SIG-M5 treated with dmso at 0.1 percent for 504 hours (cell line): ENCODE results near the gene NXPE3.

Source experiments
- DNase-seq: peaks from one replicate; lab custom pipeline; 2025; ENCODE audit not compliant: unreplicated experiment; lab: John Stamatoyannopoulos, UW

Gene NXPE3

GRCh38 chr3:101828276-101828675 is 49.3 kb downstream of the NXPE3 start:
- no peak for DNase-seq

GRCh38 chr3:101828691-101829436 is 49.9 kb downstream of the NXPE3 start:
- DNase-seq, result no peak

DNA sequence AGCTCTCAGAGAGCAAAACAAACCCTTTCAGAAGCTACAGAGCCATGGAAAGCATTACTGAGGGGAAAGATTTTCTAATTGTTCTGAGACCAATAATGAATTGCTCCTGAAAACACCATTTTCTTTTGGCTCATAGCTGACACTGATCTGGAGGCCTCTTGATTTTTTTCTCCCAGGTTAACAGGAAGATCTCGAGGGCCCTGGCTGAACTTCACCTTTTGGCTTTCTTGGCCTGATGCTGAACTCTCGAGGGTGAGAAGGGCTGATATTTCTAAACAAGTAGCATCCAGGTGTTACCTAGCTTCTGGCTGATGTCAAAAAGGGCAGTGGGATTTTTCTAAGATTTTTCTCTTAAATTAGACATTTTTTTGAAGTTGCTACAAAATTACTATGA is 50.4 kb downstream of the NXPE3 start:
- no peak for DNase-seq

DNA sequence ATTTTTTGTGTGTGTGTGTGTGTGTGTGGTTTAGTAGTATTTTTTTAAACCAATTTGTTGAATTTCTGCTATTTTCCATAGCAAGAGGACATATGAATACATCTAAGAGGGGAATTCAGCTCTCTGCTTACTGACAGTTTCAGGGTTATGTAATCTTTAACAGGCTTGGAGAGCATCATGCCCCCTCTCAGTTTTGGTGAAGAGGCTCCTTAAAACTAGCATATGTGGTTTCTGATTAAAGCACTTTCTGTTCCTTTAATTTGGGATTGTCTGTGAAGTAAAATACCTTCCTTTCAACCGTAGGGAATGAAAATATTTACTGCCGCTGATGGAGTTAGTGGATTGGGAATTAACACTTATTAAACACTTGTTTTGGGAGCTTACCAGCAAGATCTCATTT is 50.9 kb downstream of the NXPE3 start:
- DNase-seq, result peak; percentile 87

GRCh38 chr3:101833446-101833974 is 54.5 kb downstream of the NXPE3 start:
- no peak for DNase-seq

DNA sequence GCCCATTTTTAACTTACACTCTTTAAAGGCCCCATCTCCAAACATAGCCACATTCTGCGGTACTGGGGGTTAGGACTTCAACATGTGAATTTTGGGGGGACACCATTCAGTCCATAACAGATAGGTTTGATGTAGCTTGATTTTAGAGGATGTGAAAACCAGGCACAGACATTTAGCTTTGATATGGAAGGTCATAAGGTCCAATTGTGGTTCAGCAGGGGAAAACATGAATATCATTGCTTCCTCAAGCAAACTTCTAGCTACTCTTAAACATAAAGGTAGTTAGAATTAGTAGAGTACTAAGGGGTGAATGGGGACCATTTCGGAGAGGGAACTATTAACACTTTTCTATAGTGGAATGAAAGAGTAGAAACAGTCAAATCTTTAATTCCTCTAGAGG is 56.7 kb downstream of the NXPE3 start:
- no peak for DNase-seq

- no peak for DNase-seq
Measured at GRCh38 chr3:101836160-101836559, 57.1 kb downstream of the NXPE3 start.

GRCh38 chr3:101836652-101837598 is 57.9 kb downstream of the NXPE3 start:
- DNase-seq, result peak; percentile 88

DNA sequence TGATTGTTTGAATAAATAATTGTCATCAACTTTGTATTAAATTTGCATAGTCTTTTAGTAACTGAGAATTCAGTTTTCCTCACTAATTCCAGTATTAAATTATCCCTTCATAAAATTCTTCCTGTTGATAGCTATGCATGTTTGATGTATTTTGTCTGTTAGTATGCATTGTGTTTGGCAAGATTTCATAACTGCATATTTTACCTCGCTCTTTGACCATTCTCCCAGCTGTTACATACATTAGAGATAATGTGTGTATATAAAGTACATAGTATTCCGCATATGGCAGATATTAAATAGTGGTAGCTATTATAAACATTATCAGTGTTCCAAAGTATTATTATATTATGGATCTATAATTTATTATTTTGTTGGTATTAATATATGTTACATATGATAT is 59.7 kb downstream of the NXPE3 start:
- no peak for DNase-seq

DNA sequence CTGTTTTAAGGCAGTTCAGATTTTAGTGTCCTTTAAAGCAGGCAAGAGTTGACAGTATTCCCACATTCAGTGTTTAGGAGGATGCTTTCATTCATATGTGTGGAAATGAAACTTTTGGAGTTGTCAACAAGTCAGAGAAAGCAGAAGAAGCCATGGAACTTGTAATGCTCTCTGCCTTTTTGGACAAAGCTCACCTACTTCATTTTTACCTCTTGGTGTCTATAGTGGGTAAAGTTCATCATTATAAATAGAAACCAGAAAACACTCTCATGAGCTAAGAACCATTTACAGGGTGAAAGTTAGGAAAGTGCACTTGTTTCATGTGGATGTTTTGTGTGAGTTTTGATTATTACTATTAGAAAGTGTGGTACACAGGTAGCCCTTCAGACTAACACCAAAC is 61.1 kb downstream of the NXPE3 start:
- no peak for DNase-seq

- no peak for DNase-seq
Measured at GRCh38 chr3:101842245-101842934, 63.4 kb downstream of the NXPE3 start.

GRCh38 chr3:101842935-101843330 is 63.9 kb downstream of the NXPE3 start:
- no peak for DNase-seq

- DNase-seq, result no peak
Measured at GRCh38 chr3:101845425-101845824, 66.4 kb downstream of the NXPE3 start.

DNA sequence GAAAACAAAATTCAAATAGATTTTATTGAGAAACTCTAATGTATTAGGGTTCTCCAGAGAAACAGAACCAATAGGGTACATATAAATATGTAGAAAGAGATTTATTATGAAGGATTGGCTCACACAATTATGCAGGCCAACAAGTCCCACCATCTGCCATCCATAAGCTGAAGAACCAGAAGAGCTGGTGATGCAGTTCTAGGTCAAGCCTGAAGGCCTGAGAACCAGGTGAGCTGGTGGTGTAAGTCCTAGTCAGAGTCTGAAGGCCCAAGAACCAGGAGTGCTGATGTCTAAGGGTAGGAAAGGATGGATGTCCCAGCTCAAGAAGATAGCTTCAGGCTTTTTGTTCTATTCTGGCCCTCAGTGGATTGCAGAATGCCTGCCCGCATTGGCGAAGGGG is 67.7 kb downstream of the NXPE3 start:
- no peak for DNase-seq

GRCh38 chr3:101847328-101847727 is 68.3 kb downstream of the NXPE3 start:
- peak; percentile 30 for DNase-seq

DNA sequence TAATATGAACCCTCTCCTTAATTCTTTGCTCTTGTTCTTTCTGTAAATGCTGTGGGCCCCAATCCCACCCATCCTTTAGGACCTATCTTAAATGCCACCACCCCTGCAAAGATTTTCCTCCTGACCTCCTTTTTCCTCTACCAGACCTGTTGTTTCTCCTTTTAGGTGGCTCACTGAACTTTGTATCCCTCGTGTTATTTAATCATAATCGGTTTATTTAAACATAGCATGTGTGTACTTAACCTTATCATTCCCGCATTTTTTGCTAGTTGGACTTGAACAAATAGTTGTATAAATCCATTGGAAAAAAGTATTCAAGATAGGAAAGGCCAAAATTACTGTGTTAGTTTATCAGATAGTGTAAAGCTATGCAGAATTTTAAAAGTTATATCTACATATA is 69.3 kb downstream of the NXPE3 start:
- DNase-seq, result no peak

DNA sequence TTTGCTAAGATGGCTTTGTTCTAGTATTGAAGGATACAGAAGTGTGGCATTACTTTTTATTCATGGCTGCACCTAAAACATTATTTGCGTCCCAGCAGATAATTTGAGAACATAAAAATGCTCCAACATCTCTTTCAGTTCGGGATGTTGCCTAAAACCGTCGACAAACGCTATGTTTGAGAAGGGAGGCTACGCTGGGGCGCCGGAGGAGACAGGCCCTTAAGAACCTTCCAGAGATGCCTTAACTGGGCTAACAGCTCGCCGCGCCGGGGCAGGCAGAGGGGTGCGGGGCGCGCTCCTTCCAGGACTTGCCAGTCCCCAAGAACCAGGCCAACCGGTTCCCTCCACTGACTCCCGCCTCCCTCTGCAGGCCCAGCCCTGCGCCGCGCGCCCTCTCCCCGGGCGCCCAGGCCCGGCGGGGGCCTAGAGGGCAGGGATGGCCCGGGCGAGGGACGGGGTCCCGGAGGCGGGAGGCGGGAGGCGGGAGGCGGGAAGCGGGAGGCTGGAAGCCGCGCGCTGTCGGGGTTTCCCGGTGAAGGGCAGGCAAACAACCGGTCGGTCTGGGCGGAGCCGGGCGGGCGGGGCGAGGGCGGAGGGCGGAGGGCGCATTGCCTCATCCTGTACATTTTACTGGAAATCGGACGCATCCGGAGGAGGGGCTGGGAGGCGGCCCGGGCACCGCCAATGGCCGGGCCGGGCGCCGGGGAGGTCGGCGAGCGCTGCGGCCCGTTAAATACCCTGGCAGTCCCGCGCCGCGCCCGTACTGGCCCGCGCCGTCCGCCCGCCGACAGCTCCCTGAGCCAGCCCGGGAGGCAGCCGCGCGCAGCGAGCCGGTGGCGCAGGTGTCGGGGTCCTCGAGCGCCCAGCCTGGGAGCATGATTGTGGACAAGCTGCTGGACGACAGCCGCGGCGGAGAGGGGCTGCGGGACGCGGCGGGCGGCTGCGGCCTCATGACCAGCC is 70.0 kb downstream of the NXPE3 start, which contains the start of gene NFKBIZ:
TSS of gene NFKBIZ (plus strand) at position 761 of the 960 bp plus-strand sequence. CDS start at position 876, 115 bp downstream.
- DNase-seq, result peak; percentile 90

GRCh38 chr3:101849714-101850245 is 70.8 kb downstream of the NXPE3 start:
- peak; percentile 43 for DNase-seq

DNA sequence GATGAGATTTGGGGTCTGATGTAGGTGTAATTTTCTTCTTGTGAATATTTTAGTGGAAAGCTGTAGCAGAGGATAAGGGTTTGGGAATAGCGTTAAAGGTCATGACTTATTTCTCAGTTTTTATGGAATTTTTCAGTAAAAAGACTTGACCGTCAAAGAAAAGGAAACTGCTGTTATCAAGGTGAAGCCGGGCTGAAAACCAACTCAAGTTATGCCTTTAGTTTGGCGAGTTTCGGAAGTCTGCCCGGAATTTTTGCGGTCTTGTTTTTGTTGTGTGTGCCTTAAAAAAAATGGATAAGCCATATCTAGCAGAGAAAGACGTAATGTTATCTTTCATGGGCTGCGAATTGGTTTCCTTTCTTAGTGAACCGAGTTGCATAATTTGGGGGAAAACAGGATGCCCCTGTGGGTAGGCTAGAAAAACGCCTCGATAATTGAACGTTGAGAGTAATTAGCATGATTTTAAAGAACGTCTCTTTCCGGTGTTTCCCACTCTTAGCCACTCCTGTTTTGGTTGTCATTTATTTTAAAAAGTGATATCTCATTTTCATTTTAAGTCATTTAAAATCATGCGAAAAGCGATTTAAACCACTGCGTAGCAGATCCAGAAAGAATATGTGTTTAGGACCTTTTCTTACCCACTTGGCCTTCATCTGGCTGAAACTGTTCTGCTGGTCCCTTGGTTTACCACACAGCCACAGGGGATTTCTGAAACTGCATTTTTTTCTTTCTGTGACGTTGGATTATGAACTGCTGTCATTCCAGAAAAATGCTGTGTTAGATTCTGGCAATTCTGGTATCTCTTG is 71.4 kb downstream of the NXPE3 start:
- peak; percentile 83 for DNase-seq
